HCT116 (cell line): Measurements from ENCODE around the gene THRB. TPM values are rescaled to one million over a fixed set of nuclear protein-coding genes. Genes with fewer than 3 reads are reported as not detected.

Source experiments
- ATAC-seq: fragments of 200-7000 bp; cut with Tn5 transposase; 2 replicates; pipeline ENCODE4 v1.9.1; 2020; ENCODE audit warnings: mild to moderate bottlenecking, moderate library complexity
- BruUV-seq: library from RNA; stranded (reverse); fragments of 400-500 nt; replicated peaks from 2 replicates; lab custom pipeline; 2021; lab: Mats Ljungman, UMichigan
- CTCF ChIA-PET: fragments of 300-600 bp; sonication (Branson Sonifier 250); formaldehyde crosslinking; loops from one replicate; lab custom pipeline; 2021; ENCODE audit warnings: antibody characterized with exemption; lab: Charles Lee
- POLR2A ChIA-PET: fragments of 300-600, 350-600 bp; sonication (Branson Sonifier 250); formaldehyde crosslinking; loops from one replicate; lab custom pipeline; 2021; ENCODE audit warnings: antibody characterized with exemption; lab: Charles Lee
- RAD21 ChIA-PET, 2 experiments: fragments of 300-600 bp; sonication (Branson Sonifier 250); formaldehyde crosslinking; loops; one replicate each; lab custom pipeline; 2023; ENCODE audit warnings: low total read pairs in 2 of 2; ENCODE audit not compliant: uncharacterized antibody in 2 of 2, unreplicated experiment in 2 of 2, low non-redundant PET in 1 of 2; lab: Charles Lee
- DNase-seq: peaks from one replicate; pipeline ENCODE4 v3.0.0-alpha.2; 2010; ENCODE audit warnings: low read depth, low spot score
- H2AFZ ChIP-seq: fragments of 200-600 bp; shearing (Covaris generic), sonication (generic); 2 replicates; pipeline ENCODE4 v1.6.1; 2017; ENCODE audit warnings: low read depth, mixed run types, mixed read lengths, antibody characterized with exemption, low read length; ENCODE audit not compliant: poor library complexity, severe bottlenecking
- H3K27ac ChIP-seq: 2 replicates; pipeline ENCODE4 v1.5.1; 2012; ENCODE audit warnings: low read depth, low read length
- H3K27me3 ChIP-seq: fragments of 200-600 bp; sonication (generic); 2 replicates; pipeline ENCODE4 v1.6.1; 2016; ENCODE audit warnings: mixed run types, low read length, mixed read lengths; ENCODE audit not compliant: insufficient read depth
- H3K36me3 ChIP-seq, 2 experiments: fragments of 200-500 bp in 1 of 2; fragments of 200-600 bp in 1 of 2; sonication (Bioruptor generic) in 1 of 2; sonication (generic) in 1 of 2; 2 replicates each; pipeline versions ENCODE4 v1.5.1 to v1.6.1; 2014 to 2016; ENCODE audit warnings: low read length in 2 of 2, inconsistent platforms in 1 of 2, mixed read lengths in 1 of 2, mixed run types in 1 of 2; ENCODE audit not compliant: insufficient read depth in 2 of 2, control insufficient read depth in 1 of 2
- H3K4me1 ChIP-seq, 2 experiments: fragments of 200-600 bp in 1 of 2; sonication (generic) in 1 of 2; 2 replicates each; pipeline versions ENCODE4 v1.5.1 to v1.6.1; 2012 to 2017; ENCODE audit warnings: low read length in 2 of 2, inconsistent platforms in 1 of 2, mild to moderate bottlenecking in 1 of 2, mixed read lengths in 1 of 2, mixed run types in 1 of 2, moderate library complexity in 1 of 2; ENCODE audit not compliant: insufficient read depth in 2 of 2, control insufficient read depth in 1 of 2
- H3K4me2 ChIP-seq: fragments of 200-600 bp; sonication (generic); 2 replicates; pipeline ENCODE4 v1.6.1; 2017; ENCODE audit warnings: mixed run types, low read length, mixed read lengths
- H3K4me3 ChIP-seq, 2 experiments: fragments of 200-600 bp in 1 of 2; sonication (generic) in 1 of 2; replicated peaks in 1 of 2; 2 replicates each; pipeline ENCODE4 v1.5.1; 2011 to 2016; ENCODE audit warnings: low read length in 2 of 2, control low read depth in 1 of 2, low read depth in 1 of 2, mild to moderate bottlenecking in 1 of 2, mixed read lengths in 1 of 2, mixed run types in 1 of 2
- H3K79me2 ChIP-seq: fragments of 200-600 bp; sonication (generic); 2 replicates; pipeline ENCODE4 v1.6.1; 2017; ENCODE audit warnings: mild to moderate bottlenecking, mixed run types, low read length, moderate library complexity, mixed read lengths; ENCODE audit not compliant: insufficient read depth
- H3K9ac ChIP-seq: fragments of 200-600 bp; sonication (generic); 2 replicates; pipeline ENCODE4 v1.6.1; 2016; ENCODE audit warnings: low read length, mixed read lengths
- H3K9me2 ChIP-seq: fragments of 200-600 bp; sonication (generic), shearing (Covaris generic); 2 replicates; pipeline ENCODE4 v1.6.1; 2017; ENCODE audit warnings: mixed run types, mild to moderate bottlenecking, moderate library complexity; ENCODE audit not compliant: insufficient read depth
- H3K9me3 ChIP-seq, 2 experiments: fragments of 200-500 bp in 1 of 2; fragments of 200-600 bp in 1 of 2; sonication (Bioruptor generic) in 1 of 2; sonication (generic) in 1 of 2; 2 replicates each; pipeline ENCODE4 v1.6.1; 2014 to 2017; ENCODE audit warnings: low read length in 2 of 2, mixed read lengths in 2 of 2, inconsistent platforms in 1 of 2, low read depth in 1 of 2, mild to moderate bottlenecking in 1 of 2, mixed run types in 1 of 2, moderate library complexity in 1 of 2; ENCODE audit not compliant: control insufficient read depth in 1 of 2, insufficient read depth in 1 of 2
- H4K20me1 ChIP-seq: fragments of 200-600 bp; sonication (generic), shearing (Covaris generic); 2 replicates; pipeline ENCODE4 v1.6.1; 2017; ENCODE audit warnings: mixed run types, mild to moderate bottlenecking, moderate library complexity; ENCODE audit not compliant: insufficient read depth
- ATF3 ChIP-seq: IDR thresholded peaks from 2 replicates; pipeline ENCODE4 v1.6.1; 2012
- JUND ChIP-seq: IDR thresholded peaks from 2 replicates; pipeline ENCODE4 v1.6.1; 2012
- MAX ChIP-seq: IDR thresholded peaks from 2 replicates; pipeline ENCODE4 v1.6.1; 2012
- POLR2A ChIP-seq: IDR thresholded peaks from 2 replicates; pipeline ENCODE4 v1.7.0; 2011; ENCODE audit warnings: borderline replicate concordance; ENCODE audit not compliant: insufficient read depth, insufficient read length; ENCODE audit errors: extremely low read depth
- POLR2AphosphoS5 ChIP-seq: IDR thresholded peaks from 2 replicates; pipeline ENCODE4 v1.6.1; 2011; ENCODE audit warnings: mild to moderate bottlenecking, low read depth, low read length, moderate library complexity
- REST ChIP-seq: IDR thresholded peaks from 2 replicates; pipeline ENCODE4 v1.6.1; 2012; ENCODE audit warnings: low read depth
- SP1 ChIP-seq: IDR thresholded peaks from 2 replicates; pipeline ENCODE4 v1.6.1; 2012; ENCODE audit warnings: low read depth
- YY1 ChIP-seq: IDR thresholded peaks from 2 replicates; pipeline ENCODE4 v1.6.1; 2011; ENCODE audit warnings: low read length, low read depth, moderate library complexity, mild to moderate bottlenecking; ENCODE audit not compliant: insufficient replicate concordance; ENCODE audit errors: extremely low read depth
- ZBTB33 ChIP-seq: IDR thresholded peaks from 2 replicates; pipeline ENCODE4 v1.6.1; 2011; ENCODE audit warnings: mild to moderate bottlenecking, low read length, moderate library complexity; ENCODE audit not compliant: insufficient replicate concordance; ENCODE audit errors: extremely low read depth
- ZFX ChIP-seq: fragments of 450-650 bp; IDR thresholded peaks from 2 replicates; pipeline ENCODE4 v1.6.1; 2017
- intact Hi-C: fragments of 100-400 bp; cut with micrococcal nuclease; formaldehyde crosslinking; loops from 2 replicates; pipeline ENCODE4 v1.10.0; 2022
- total RNA-seq: library from RNA; stranded (reverse); gene quantifications from one replicate; pipeline ENCODE4 v1.2.1, GENCODE V29; 2021; ENCODE audit not compliant: unreplicated experiment

Gene THRB
- total RNA-seq, 1 experiment from 2014 or later, result 2.5 TPM

- ATAC-seq, result no peak
- no peak overlapping the region for H2AFZ ChIP-seq
- DNase-seq, result no peak
- H3K9me3 ChIP-seq, result no peaks in the 10 kb centered on the region
- H3K27ac ChIP-seq, result no peak overlapping the region
- no peaks in the 10 kb centered on the region for H4K20me1 ChIP-seq
- H3K9ac ChIP-seq, result no peak overlapping the region
- ChIA-PET RAD21 (no interaction called here), CTCF (no interaction called here), POLR2A (no interaction called here)
- H3K4me1 ChIP-seq, result no peaks in the 10 kb centered on the region
- no peak overlapping the region for H3K4me2 ChIP-seq
- no peaks in the 10 kb centered on the region for H3K9me2 ChIP-seq
- no peaks in the 10 kb centered on the region for H3K79me2 ChIP-seq
- no peak for TF ChIP-seq ZFX
- TF ChIP-seq ATF3, result no peak
- no peak for TF ChIP-seq SP1
- no peak for TF ChIP-seq POLR2A
- no peak for TF ChIP-seq JUND
- no peak for TF ChIP-seq REST
- H3K27me3 ChIP-seq, result no peaks in the 10 kb centered on the region
- intact Hi-C loops, result no loop called here
- H3K36me3 ChIP-seq, result no peaks in the 10 kb centered on the region
- no peak overlapping the region for H3K4me3 ChIP-seq
- BruUV-seq, result no TSS peak
These were observed 325.7 kb downstream of the THRB start for GRCh38 chr3:24168977-24169376.

GRCh38 chr3:24167429-24167828 is 327.2 kb downstream of the THRB start:
- Histone ChIP-seq H3K27ac (no peak overlapping the region), H3K4me2 (no peak overlapping the region), H2AFZ (no peak overlapping the region), H3K4me1 (no peaks in the 10 kb centered on the region), H4K20me1 (no peaks in the 10 kb centered on the region), H3K27me3 (no peaks in the 10 kb centered on the region), H3K9me2 (no peaks in the 10 kb centered on the region), H3K4me3 (no peak overlapping the region), H3K9ac (no peak overlapping the region), H3K36me3 (no peaks in the 10 kb centered on the region), H3K9me3 (no peaks in the 10 kb centered on the region), H3K79me2 (no peaks in the 10 kb centered on the region)
- ChIA-PET CTCF (no interaction called here), POLR2A (no interaction called here), RAD21 (no interaction called here)
- no TSS peak for BruUV-seq
- ATAC-seq, result no peak
- intact Hi-C loops, result no loop called here
- DNase-seq, result no peak
- TF ChIP-seq POLR2AphosphoS5 (no peak), YY1 (no peak), REST (no peak), MAX (no peak), ZBTB33 (no peak)
